WTC11 (cell line): ENCODE data around the gene TNRC6C. TPM values are rescaled to one million over a fixed set of nuclear protein-coding genes. Genes with fewer than 3 reads are reported as not detected.

Experiments used
- ATAC-seq: fragments of 200-7000 bp; cut with Tn5 transposase; 2 replicates; pipeline ENCODE4 v1.10.0; 2021; ENCODE audit warnings: mild to moderate bottlenecking, moderate library complexity
- CTCF ChIA-PET: fragments of 300-600 bp; sonication (Branson Sonifier 250); formaldehyde crosslinking; loops from one replicate; lab custom pipeline; 2021; ENCODE audit warnings: antibody characterized with exemption; lab: Charles Lee
- POLR2A ChIA-PET: fragments of 350-600 bp; sonication (Branson Sonifier 250); formaldehyde crosslinking; loops from one replicate; lab custom pipeline; 2021; ENCODE audit warnings: antibody characterized with exemption; lab: Charles Lee
- DNase-seq: peaks from one replicate; pipeline ENCODE4 v3.0.0; 2021; ENCODE audit warnings: low spot score
- H3K27ac Mint-ChIP-seq: 2 replicates; pipeline ENCODE4 v1.8.0; 2021; ENCODE audit warnings: mixed read lengths
- H3K27me3 Mint-ChIP-seq: 2 replicates; pipeline ENCODE4 v1.8.0; 2021; ENCODE audit warnings: low read depth, mild to moderate bottlenecking, moderate library complexity, mixed read lengths
- H3K36me3 Mint-ChIP-seq: 2 replicates; pipeline ENCODE4 v1.8.0; 2021; ENCODE audit warnings: mixed read lengths
- H3K4me1 Mint-ChIP-seq: 2 replicates; pipeline ENCODE4 v1.8.0; 2022; ENCODE audit warnings: mixed read lengths
- H3K4me3 Mint-ChIP-seq: 2 replicates; pipeline ENCODE4 v1.8.0; 2021; ENCODE audit warnings: mild to moderate bottlenecking, moderate library complexity, mixed read lengths
- H3K9me3 Mint-ChIP-seq: 2 replicates; pipeline ENCODE4 v1.8.0; 2021; ENCODE audit warnings: mixed read lengths
- CDX4 ChIP-seq: fragments of 250-450 bp; sonication (Bioruptor Pico); IDR thresholded peaks from 2 replicates; pipeline ENCODE4 v1.9.0; 2021; ENCODE audit warnings: moderate library complexity, mild to moderate bottlenecking, inconsistent platforms, borderline replicate concordance
- CREM ChIP-seq: sonication (generic); formaldehyde crosslinking; IDR thresholded peaks from 2 replicates; pipeline ENCODE4 v1.8.1; 2022; ENCODE audit warnings: mild to moderate bottlenecking, missing genetic modification reagents, moderate library complexity
- E2F5 ChIP-seq: sonication (generic); formaldehyde crosslinking; IDR thresholded peaks from 2 replicates; pipeline ENCODE4 v1.8.1; 2022; ENCODE audit warnings: mild to moderate bottlenecking, moderate library complexity, missing genetic modification reagents
- EMX1 ChIP-seq: fragments of 250-450 bp; sonication (Bioruptor Pico); IDR thresholded peaks from 2 replicates; pipeline ENCODE4 v1.8.0; 2021; ENCODE audit warnings: mild to moderate bottlenecking
- ESRRA ChIP-seq: sonication (generic); formaldehyde crosslinking; IDR thresholded peaks from 2 replicates; pipeline ENCODE4 v1.8.1; 2022; ENCODE audit warnings: mild to moderate bottlenecking, missing genetic modification reagents, borderline replicate concordance
- FOXK1 ChIP-seq: sonication (generic); formaldehyde crosslinking; IDR thresholded peaks from 2 replicates; pipeline ENCODE4 v1.8.0; 2022; ENCODE audit warnings: mild to moderate bottlenecking, moderate library complexity, missing genetic modification reagents
- FOXP1 ChIP-seq: sonication (generic); formaldehyde crosslinking; IDR thresholded peaks from 2 replicates; pipeline ENCODE4 v1.8.0; 2022; ENCODE audit warnings: missing genetic modification reagents, mild to moderate bottlenecking, moderate library complexity, borderline replicate concordance
- HMGA2 ChIP-seq: fragments of 250-450 bp; sonication (Bioruptor Pico); IDR thresholded peaks from 2 replicates; pipeline ENCODE4 v1.4.0; 2021; ENCODE audit warnings: mild to moderate bottlenecking, moderate library complexity
- MLX ChIP-seq: sonication (generic); formaldehyde crosslinking; IDR thresholded peaks from 2 replicates; pipeline ENCODE4 v1.8.1; 2023; ENCODE audit warnings: mild to moderate bottlenecking, missing genetic modification reagents, moderate library complexity
- NFE2L1 ChIP-seq: sonication (generic); formaldehyde crosslinking; IDR thresholded peaks from 2 replicates; pipeline ENCODE4 v1.8.1; 2023; ENCODE audit warnings: missing genetic modification reagents
- NR2C2 ChIP-seq: sonication (generic); formaldehyde crosslinking; IDR thresholded peaks from 2 replicates; pipeline ENCODE4 v1.8.0; 2022; ENCODE audit warnings: mild to moderate bottlenecking, missing genetic modification reagents
- SMAD4 ChIP-seq: sonication (generic); formaldehyde crosslinking; IDR thresholded peaks from 2 replicates; pipeline ENCODE4 v1.8.0; 2022; ENCODE audit warnings: mild to moderate bottlenecking, missing genetic modification reagents
- TEAD4 ChIP-seq: sonication (generic); formaldehyde crosslinking; IDR thresholded peaks from 2 replicates; pipeline ENCODE4 v1.8.0; 2022; ENCODE audit warnings: mild to moderate bottlenecking, missing genetic modification reagents
- TP53 ChIP-seq: sonication (generic); formaldehyde crosslinking; IDR thresholded peaks from 2 replicates; pipeline ENCODE4 v1.8.1; 2023; ENCODE audit warnings: mild to moderate bottlenecking, missing genetic modification reagents
- ZNF121 ChIP-seq: sonication (generic); formaldehyde crosslinking; IDR thresholded peaks from 2 replicates; pipeline ENCODE4 v1.8.0; 2023; ENCODE audit warnings: missing genetic modification reagents
- ZNF219 ChIP-seq: sonication (generic); formaldehyde crosslinking; IDR thresholded peaks from 2 replicates; pipeline ENCODE4 v1.8.0; 2023; ENCODE audit warnings: missing genetic modification reagents, mild to moderate bottlenecking, borderline replicate concordance
- ZNF425 ChIP-seq: fragments of 250-450 bp; sonication (Bioruptor Pico); conservative IDR thresholded peaks from 2 replicates; pipeline ENCODE4 v1.9.0; 2021; ENCODE audit warnings: mild to moderate bottlenecking
- ZNF532 ChIP-seq: fragments of 250-450 bp; sonication (Bioruptor Pico); IDR thresholded peaks from 2 replicates; pipeline ENCODE4 v1.9.0; 2021; ENCODE audit warnings: mild to moderate bottlenecking, borderline replicate concordance
- ZNF671 ChIP-seq: fragments of 250-450 bp; sonication (Bioruptor Pico); IDR thresholded peaks from 2 replicates; pipeline ENCODE4 v1.8.0; 2021; ENCODE audit warnings: mild to moderate bottlenecking
- total RNA-seq: library from RNA; stranded (reverse); gene quantifications from 3 replicates; pipeline ENCODE4 v1.2.3, GENCODE V29; 2021
- TF ChIP-seq, protein P1 (sequence below): sonication (generic); formaldehyde crosslinking; IDR thresholded peaks from 2 replicates; pipeline ENCODE4 v1.8.1; 2022; ENCODE audit warnings: low read depth, missing genetic modification reagents, borderline replicate concordance
- TF ChIP-seq, protein P2 (sequence below): sonication (generic); formaldehyde crosslinking; conservative IDR thresholded peaks from 2 replicates; pipeline ENCODE4 v1.8.1; 2022; ENCODE audit warnings: mild to moderate bottlenecking, missing genetic modification reagents
- TF ChIP-seq, protein P3 (sequence below): sonication (generic); formaldehyde crosslinking; IDR thresholded peaks from 2 replicates; pipeline ENCODE4 v1.8.0; 2022; ENCODE audit warnings: mild to moderate bottlenecking, missing genetic modification reagents
- TF ChIP-seq, protein P4 (sequence below): sonication (generic); formaldehyde crosslinking; IDR thresholded peaks from 2 replicates; pipeline ENCODE4 v1.8.1; 2022; ENCODE audit warnings: missing genetic modification reagents, borderline replicate concordance

The TNRC6C gene
- total RNA-seq, 1 experiment from 2014 or later, result 52.3 TPM

- TF ChIP-seq, protein P1, sequence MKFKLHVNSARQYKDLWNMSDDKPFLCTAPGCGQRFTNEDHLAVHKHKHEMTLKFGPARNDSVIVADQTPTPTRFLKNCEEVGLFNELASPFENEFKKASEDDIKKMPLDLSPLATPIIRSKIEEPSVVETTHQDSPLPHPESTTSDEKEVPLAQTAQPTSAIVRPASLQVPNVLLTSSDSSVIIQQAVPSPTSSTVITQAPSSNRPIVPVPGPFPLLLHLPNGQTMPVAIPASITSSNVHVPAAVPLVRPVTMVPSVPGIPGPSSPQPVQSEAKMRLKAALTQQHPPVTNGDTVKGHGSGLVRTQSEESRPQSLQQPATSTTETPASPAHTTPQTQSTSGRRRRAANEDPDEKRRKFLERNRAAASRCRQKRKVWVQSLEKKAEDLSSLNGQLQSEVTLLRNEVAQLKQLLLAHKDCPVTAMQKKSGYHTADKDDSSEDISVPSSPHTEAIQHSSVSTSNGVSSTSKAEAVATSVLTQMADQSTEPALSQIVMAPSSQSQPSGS, result no peak
- TF ChIP-seq TP53 (no peak), NFE2L1 (CRISPR knock-in tag) (no peak)
These were observed 193.1 kb downstream of the TNRC6C start (continued) for GRCh38 chr17:78151514-78152008.

GRCh38 chr17:78154903-78155811 lies 196.7 kb downstream of the TNRC6C start:
- DNase-seq (no peak), ATAC-seq (no peak)
- Mint-ChIP-seq H3K36me3 (no peaks in the 10 kb centered on the region), H3K9me3 (no peaks in the 10 kb centered on the region), H3K4me1 (no peaks in the 10 kb centered on the region), H3K27ac (no peak overlapping the region), H3K4me3 (no peak overlapping the region), H3K27me3 (no peaks in the 10 kb centered on the region)
- ChIA-PET POLR2A (no interaction called here), CTCF (no interaction called here)
- TF ChIP-seq, protein P2, sequence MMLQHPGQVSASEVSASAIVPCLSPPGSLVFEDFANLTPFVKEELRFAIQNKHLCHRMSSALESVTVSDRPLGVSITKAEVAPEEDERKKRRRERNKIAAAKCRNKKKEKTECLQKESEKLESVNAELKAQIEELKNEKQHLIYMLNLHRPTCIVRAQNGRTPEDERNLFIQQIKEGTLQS (CRISPR knock-in tag), result no peak
- TF ChIP-seq, protein P3, sequence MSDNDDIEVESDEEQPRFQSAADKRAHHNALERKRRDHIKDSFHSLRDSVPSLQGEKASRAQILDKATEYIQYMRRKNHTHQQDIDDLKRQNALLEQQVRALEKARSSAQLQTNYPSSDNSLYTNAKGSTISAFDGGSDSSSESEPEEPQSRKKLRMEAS, result no peak
- TF ChIP-seq CREM (CRISPR knock-in tag) (no peak), ZNF425 (no peak), ZNF121 (no peak), FOXP1 (CRISPR knock-in tag) (no peak), FOXK1 (CRISPR knock-in tag) (no peak), NR2C2 (CRISPR knock-in tag) (no peak), ZNF532 (no peak), SMAD4 (CRISPR knock-in tag) (no peak), TEAD4 (no peak), EMX1 (CRISPR knock-in tag) (no peak), ZNF671 (CRISPR knock-in tag) (no peak), ZNF219 (CRISPR knock-in tag) (no peak), E2F5 (CRISPR knock-in tag) (no peak), HMGA2 (CRISPR knock-in tag) (no peak), ESRRA (CRISPR knock-in tag) (no peak), MLX (CRISPR knock-in tag) (no peak), CDX4 (CRISPR knock-in tag) (no peak)
- TF ChIP-seq, protein P4, sequence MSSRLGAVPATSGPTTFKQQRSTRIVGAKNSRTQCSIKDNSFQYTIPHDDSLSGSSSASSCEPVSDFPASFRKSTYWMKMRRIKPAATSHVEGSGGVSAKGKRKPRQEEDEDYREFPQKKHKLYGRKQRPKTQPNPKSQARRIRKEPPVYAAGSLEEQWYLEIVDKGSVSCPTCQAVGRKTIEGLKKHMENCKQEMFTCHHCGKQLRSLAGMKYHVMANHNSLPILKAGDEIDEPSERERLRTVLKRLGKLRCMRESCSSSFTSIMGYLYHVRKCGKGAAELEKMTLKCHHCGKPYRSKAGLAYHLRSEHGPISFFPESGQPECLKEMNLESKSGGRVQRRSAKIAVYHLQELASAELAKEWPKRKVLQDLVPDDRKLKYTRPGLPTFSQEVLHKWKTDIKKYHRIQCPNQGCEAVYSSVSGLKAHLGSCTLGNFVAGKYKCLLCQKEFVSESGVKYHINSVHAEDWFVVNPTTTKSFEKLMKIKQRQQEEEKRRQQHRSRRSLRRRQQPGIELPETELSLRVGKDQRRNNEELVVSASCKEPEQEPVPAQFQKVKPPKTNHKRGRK, result no peak
